EL (cell line): ENCODE measurements around the gene EVA1C.
A peak's percentile ranks its signal among the peaks of the same experiment; 100 is the strongest.
"Not testable (repeated sequence)": the region's sequence is repeated elsewhere in the genome, so short reads cannot be mapped to it uniquely, and the experiment has no call there.

Source experiments
- DNase-seq: peaks from one replicate; pipeline ENCODE4 v3.0.0-alpha.2; 2016

Gene EVA1C

GRCh38 chr21:32425628-32426027 is 13.1 kb downstream of the EVA1C start:
- DNase-seq = no peak

- no peak for DNase-seq
Observed at GRCh38 chr21:32426066-32426465, 13.6 kb downstream of the EVA1C start.

- peak; percentile 40 for DNase-seq
Observed at GRCh38 chr21:32426592-32427051, 14.1 kb downstream of the EVA1C start.

- no peak for DNase-seq
Observed at GRCh38 chr21:32427958-32428623, 15.6 kb downstream of the EVA1C start.

- not testable (repeated sequence) for DNase-seq
Observed at GRCh38 chr21:32432982-32433660, 20.6 kb downstream of the EVA1C start.

GRCh38 chr21:32437729-32438128 is 25.2 kb downstream of the EVA1C start:
- no peak for DNase-seq

- no peak for DNase-seq
Observed at GRCh38 chr21:32442566-32443318, 30.2 kb downstream of the EVA1C start.

GRCh38 chr21:32445101-32445500 is 32.6 kb downstream of the EVA1C start:
- no peak for DNase-seq

- DNase-seq = not testable (repeated sequence)
Observed at GRCh38 chr21:32446440-32446839, 33.9 kb downstream of the EVA1C start.

GRCh38 chr21:32447224-32447623 is 34.7 kb downstream of the EVA1C start:
- no peak for DNase-seq

- peak; percentile 37 for DNase-seq
Observed at GRCh38 chr21:32448803-32449594, 36.5 kb downstream of the EVA1C start.

- peak; percentile 71 for DNase-seq
Observed at GRCh38 chr21:32450881-32451701, 38.6 kb downstream of the EVA1C start.

- not testable (repeated sequence) for DNase-seq
Observed at GRCh38 chr21:32452191-32452590, 39.7 kb downstream of the EVA1C start.

- DNase-seq = no peak
Observed at GRCh38 chr21:32452641-32453040, 40.1 kb downstream of the EVA1C start.

GRCh38 chr21:32455548-32455947 is 43.0 kb downstream of the EVA1C start:
- DNase-seq = no peak

- peak; percentile 62 for DNase-seq
Observed at GRCh38 chr21:32456497-32456918, 44.0 kb downstream of the EVA1C start.

- peak; percentile 33 for DNase-seq
Observed at GRCh38 chr21:32457360-32457840, 44.9 kb downstream of the EVA1C start.

GRCh38 chr21:32457962-32458361 is 45.5 kb downstream of the EVA1C start:
- DNase-seq = no peak

- DNase-seq = no peak
Observed at GRCh38 chr21:32459972-32460371, 47.5 kb downstream of the EVA1C start.

GRCh38 chr21:32461503-32461902 is 49.0 kb downstream of the EVA1C start:
- DNase-seq = no peak

GRCh38 chr21:32462564-32462963 is 50.1 kb downstream of the EVA1C start:
- not testable (repeated sequence) for DNase-seq

- DNase-seq = peak; percentile 79
Observed at GRCh38 chr21:32463367-32463766, 50.9 kb downstream of the EVA1C start.
